ENCODE data around the gene PLPP6. TPM values are rescaled to one million over a fixed set of nuclear protein-coding genes. Genes with fewer than 3 reads are reported as not detected.

PLPP6 gene
- total and polyA plus RNA-seq, 2 of the 13 experiments (the other 11 are each of a cell fraction or from before 2014, with no cell fraction given) = 12.1 to 15.5 TPM

DNA sequence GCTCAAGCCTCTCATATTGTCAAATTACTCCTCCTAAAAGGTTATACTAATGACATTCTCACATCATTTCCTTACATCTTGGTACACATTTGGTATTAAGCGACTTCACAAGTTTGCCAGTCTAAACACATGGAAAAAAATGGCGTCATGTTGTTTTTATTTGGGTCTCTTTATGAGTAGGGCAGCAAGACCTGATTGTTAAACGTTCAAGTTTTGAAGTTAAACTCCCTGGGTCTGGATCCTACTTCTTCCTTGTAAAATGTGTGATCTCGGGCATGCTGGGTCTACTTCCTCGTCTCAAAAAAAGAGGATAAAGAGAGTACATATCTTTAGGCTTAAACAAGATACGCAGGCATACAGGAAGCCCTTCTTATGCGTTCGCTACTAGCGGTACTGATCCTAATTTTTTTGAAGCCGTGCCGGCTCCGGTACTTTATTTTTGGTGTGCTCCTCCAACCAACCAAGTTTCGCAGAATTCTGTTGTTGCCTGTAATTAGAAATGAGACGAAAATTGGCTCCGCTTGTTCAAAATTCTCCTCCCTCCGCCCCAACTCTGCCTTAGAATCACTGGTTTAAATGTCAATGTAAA, 16.7 kb downstream of the PLPP6 start (continued):
- no peak for TF ChIP-seq ZHX1 (CRISPR knock-in tag; IDR thresholded peaks at IDR 0.05; ENCODE audit: low read depth)
- TF ChIP-seq ZFP36L1 (CRISPR knock-in tag; IDR thresholded peaks at IDR 0.05) = no peak
- TF ChIP-seq FOXA1 (IDR thresholded peaks at IDR 0.05) = no peak
- no peak for TF ChIP-seq FOXA1 (CRISPR knock-in tag; IDR thresholded peaks at IDR 0.05)
- TF ChIP-seq ZNF235 (CRISPR knock-in tag; IDR thresholded peaks at IDR 0.05; ENCODE audit: borderline replicate concordance) = no peak
- no peak for TF ChIP-seq AHR (CRISPR knock-in tag; IDR thresholded peaks at IDR 0.05)
- TF ChIP-seq ZNF607 (CRISPR knock-in tag; IDR thresholded peaks at IDR 0.05; ENCODE audit: borderline replicate concordance) = no peak
- TF ChIP-seq ZNF253 (CRISPR knock-in tag; IDR thresholded peaks at IDR 0.05; ENCODE audit: borderline replicate concordance) = no peak
- TF ChIP-seq, protein P1, sequence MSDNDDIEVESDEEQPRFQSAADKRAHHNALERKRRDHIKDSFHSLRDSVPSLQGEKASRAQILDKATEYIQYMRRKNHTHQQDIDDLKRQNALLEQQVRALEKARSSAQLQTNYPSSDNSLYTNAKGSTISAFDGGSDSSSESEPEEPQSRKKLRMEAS (IDR thresholded peaks at IDR 0.05) = no peak

Measured in HepG2 (cell line).